Forelimb muscle (tissue), 1 donor: ENCODE data around the gene RRM2. TPM values are rescaled to one million over a fixed set of nuclear protein-coding genes. Genes with fewer than 3 reads are reported as not detected.

Source experiments
- DNase-seq: peaks from one replicate; pipeline ENCODE4 v3.0.0-alpha.2; 2013; ENCODE audit warnings: low read depth
- polyA plus RNA-seq: library from polyadenylated mRNA; unstranded; fragments of 120-200 nt; gene quantifications from one replicate; pipeline ENCODE4 v1.2.1, GENCODE V29; 2013; ENCODE audit not compliant: insufficient read length

Gene RRM2
- polyA plus RNA-seq, 1 donor: 26.8 TPM

DNA sequence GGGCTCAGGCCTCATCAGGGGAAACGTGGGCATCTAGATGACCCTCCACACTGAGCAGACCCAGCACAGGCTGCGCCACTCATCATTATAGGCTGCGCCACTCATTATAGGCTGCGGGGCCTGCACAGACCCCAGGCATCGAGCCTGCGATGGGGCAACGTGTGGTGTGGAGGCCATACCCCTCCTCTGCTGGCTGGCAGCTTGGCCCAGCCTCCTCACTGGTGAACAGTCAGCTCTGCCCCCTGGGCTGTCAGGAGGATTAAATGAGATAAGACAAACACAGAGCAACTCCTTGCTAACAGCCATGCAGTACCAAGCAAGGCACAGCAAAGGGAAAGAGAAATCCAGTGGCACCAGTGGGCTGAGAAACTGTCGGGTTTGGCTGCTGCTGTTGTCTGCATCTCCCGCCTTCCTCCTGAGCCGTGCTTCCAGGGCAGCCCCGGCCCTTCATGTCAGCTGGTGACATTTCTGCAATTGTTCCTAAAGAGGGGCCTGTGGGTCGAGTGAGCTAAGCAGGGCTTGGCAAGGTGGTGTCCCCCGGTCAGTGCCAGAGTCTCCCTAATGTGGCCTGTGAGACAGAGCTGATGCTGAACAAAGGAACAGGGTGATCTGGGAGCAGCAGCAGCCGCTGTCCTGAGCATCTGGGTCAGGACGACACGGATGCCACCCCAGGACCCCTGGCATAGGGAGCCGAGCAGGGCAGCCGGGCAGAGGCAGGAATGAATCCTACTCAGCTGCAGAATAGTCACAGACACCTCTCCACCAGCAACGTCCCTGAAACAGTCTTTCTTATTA is 48.7 kb downstream of the RRM2 start:
- no peak for DNase-seq

DNA sequence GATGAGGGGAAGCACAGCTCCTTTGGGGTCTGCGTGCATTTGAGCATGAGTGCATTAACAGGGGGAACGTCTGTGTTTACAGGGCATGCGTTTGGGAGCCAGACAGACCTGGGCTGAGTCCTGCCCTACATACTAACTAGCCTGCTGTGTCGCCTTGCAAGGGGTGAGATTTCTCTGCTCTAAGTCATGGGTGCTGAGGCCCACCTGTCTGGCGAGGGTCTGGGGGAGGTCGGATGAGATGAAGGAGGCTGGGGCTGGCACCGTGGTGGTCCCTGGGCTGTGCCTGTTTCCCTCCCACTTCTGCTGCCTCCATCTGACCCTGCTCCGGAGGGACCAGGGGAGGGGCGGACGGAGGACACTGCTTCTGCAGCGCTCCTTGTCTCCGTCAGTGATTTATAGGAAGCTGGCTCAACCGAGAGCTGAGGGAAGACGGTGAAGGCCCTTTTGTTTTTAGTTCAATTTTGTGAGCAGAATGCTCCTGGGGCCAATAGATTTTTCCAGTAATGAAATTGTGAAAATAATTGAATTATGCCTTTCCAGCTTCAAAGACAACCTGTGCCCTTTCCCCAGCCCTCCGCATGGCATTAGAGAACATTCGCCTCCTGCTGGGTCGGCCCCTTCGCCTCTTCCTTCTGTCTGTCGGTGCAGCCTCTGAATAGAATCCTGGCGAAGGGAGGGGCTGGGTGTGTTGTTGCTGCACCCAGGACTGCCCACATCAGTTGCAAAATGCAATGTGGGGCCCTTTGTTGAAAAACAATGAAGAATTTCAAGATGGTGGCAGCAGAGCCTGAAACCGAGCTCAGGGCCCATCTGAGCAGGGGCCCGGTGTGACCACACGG is 49.7 kb downstream of the RRM2 start:
- no peak for DNase-seq

DNA sequence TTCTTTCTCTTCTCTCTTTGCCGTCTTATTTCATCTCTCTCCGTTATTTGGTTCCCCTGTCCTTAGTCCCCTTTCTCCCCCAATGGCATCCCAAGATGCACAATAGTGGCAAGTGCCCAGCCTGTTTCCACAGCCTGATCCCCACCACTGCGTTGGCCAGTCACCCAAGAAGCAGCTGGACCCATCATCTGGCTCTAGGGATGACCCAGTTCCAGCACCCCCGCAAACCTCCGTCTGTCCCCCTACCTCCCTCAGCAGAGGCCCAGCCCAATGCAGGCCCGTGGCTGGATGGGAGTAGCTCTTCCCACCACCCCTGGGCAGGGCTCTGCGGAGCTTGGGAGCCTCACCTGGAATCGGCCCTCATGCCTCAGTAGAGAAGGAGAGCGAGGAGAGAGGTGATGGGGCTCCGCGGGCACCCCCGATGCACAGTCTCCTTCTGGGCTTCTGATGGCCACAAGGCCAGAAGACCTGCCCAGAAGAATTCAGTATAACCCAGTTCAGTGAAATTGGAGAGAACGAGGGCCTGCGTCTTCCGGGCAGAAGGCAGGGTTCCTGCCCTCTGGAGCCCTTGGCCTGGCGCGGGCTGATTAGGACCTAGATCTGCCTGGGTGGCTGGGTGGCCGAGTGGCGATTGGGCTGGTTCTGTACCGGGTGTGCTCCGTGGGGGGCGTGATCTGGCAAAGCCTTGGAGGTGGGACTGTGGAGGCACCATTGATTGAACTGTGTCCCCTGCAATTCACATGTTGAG is 50.9 kb downstream of the RRM2 start:
- no peak for DNase-seq

DNA sequence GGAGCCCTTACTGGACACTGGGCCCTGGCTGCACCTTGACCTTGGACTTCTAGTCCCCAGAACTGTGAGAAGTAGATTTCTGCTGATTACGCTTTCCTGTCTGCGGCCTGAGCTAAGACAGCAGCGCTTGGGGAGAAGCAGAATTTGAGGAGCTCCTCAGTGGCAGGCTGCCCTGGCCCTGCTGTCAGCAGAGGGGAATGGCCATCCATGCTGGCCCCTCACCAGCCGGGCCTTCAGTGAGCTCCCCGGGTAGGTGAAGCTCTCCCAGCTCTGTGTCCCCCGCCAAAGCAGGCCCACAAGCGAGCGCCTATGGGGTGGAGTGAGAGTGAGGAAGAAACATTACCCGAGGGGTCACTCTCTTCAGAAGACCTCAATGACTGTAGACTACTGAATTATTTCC is 51.6 kb downstream of the RRM2 start:
- DNase-seq: no peak

DNA sequence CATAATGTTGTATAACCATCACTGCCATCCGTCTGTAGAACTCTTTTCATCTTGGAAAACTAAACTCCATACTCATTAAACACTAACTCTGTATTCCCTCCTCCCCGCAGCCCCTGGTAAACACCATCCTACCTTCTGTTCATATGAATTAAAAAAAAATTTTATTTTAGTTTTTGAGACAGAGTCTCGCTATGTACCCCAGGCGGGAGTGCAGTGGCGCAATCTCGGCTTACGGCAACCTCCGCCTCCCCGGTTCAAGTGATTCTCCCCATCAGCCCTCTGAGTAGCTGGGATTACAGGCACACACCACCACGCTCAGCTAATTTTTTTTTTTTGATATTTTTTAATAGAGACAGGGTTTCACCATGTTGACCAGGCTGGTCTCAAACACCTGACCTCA is 52.9 kb downstream of the RRM2 start:
- no peak for DNase-seq

DNA sequence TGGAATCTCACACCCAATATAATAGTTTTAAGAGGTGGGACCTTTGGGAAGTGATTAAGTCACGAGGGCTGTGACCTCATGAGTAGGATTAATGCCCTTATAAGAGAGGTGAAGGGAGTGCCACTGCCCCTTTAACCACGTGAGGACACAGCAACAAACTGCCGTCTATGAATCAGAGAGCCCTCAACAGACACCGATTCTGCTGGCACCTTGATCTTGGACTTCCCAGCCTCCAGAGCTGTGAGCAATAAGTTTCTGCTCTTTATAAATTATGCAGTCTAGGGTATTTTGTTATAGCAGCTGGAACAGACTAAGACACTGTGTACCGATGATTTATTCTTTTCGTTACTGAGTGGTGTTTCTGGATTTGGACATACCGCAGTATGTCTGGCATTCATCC is 56.2 kb downstream of the RRM2 start:
- no peak for DNase-seq

DNA sequence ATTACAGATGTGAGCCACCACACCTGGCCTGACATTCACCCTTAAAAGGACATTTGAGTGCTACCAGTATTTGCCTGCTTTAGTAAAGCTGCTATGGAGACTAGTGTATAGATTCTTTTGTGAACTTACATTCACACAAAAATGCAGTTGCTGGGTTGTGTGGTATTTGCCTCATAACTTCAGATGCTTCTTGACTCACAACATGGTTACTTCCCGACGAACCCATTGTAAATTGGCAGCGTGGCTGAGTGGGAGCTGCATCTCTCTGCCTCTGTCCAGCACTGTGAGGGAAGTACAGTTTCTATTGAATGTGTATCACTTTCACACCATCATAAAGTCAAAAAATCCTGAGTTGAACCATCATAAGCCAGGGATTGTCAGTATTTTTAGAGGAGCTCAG is 56.9 kb downstream of the RRM2 start:
- DNase-seq: no peak

DNA sequence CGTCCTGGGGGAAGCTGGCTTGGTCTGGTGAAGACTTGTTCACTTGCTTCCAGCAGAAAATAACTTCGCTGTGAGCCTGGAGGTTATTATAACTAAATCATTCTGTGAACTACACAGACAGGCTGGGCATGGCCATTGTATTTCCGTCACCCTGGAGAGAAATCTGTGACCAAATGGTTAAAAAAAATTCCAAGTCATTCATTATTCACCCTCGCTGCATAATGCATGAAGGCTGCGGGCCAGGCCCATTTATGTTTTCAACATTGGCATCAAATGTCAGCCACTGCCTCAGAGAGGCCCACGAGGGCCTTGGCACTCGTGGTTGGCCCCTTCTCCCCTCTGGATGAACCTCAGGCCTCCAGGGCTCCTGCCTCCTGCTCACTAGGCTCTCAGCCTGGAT is 57.7 kb downstream of the RRM2 start:
- no peak for DNase-seq

Other genes starting within 250 kb of the RRM2 start
- 0.83 TPM for gene GRHL1, start 171.0 kb upstream of the RRM2 start, polyA plus RNA-seq
- 25.8 TPM for gene KLF11, start 79.2 kb upstream of the RRM2 start, polyA plus RNA-seq
- 14.6 TPM for gene CYS1, start 42.3 kb upstream of the RRM2 start, polyA plus RNA-seq
- 48.5 TPM for gene HPCAL1, start 180.2 kb downstream of the RRM2 start, polyA plus RNA-seq